GM21737 (cell line): ENCODE results near the gene MAGI1.
"Not testable (repeated sequence)": the region's sequence is repeated elsewhere in the genome, so short reads cannot be mapped to it uniquely, and the experiment has no call there.

Experiments
- ATAC-seq: cut with Tn5 transposase; IDR thresholded peaks from one replicate; pipeline ENCODE4 v1.9.1; 2021; ENCODE audit warnings: mild to moderate bottlenecking, moderate library complexity; ENCODE audit not compliant: unreplicated experiment

MAGI1 gene

DNA sequence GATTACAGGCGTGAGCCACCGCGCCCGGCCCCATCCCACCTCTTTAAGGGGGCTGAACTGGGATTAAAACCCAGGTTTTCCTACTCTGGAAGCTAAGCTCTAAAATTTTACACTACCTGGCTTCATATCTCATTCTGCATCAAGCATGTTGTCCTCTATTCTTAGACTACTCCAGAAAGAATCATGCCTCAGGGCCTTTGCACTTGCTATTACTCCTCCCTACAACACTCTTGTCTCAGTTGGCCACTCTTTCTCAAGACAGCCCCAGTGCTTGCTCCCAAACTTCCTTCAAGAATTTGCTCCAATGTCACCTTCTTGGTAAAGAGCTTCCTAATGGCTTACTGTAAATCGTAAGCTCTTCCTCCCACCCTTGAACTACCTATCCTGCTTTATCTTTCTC, 521.7 kb downstream of the MAGI1 start:
- ATAC-seq: no peak

DNA sequence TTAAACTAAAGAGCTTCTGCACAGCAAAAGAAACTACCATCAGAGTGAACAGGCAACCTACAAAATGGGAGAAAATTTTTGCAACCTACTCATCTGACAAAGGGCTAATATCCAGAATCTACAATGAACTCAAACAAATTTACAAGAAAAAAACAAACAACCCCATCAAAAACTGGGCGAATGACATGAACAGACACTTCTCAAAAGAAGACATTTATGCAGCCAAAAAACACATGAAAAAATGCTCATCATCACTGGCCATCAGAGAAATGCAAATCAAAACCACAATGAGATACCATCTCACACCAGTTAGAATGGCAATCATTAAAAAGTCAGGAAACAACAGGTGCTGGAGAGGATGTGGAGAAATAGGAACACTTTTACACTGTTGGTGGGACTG, 524.4 kb downstream of the MAGI1 start:
- ATAC-seq: not testable (repeated sequence)

DNA sequence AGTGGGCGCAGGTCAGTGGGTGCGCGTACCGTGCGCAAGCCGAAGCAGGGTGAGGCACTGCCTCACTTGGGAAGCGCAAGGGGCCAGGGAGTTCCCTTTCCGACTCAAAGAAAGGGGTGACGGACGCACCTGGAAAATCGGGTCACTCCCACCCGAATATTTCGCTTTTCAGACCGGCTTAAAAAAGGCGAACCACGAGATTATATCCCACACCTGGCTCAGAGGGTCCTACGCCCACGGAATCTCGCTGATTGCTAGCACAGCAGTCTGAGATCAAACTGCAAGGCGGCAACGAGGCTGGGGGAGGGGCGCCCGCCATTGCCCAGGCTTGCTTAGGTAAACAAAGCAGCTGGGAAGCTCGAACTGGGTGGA, 529.3 kb downstream of the MAGI1 start:
- ATAC-seq: not testable (repeated sequence)

DNA sequence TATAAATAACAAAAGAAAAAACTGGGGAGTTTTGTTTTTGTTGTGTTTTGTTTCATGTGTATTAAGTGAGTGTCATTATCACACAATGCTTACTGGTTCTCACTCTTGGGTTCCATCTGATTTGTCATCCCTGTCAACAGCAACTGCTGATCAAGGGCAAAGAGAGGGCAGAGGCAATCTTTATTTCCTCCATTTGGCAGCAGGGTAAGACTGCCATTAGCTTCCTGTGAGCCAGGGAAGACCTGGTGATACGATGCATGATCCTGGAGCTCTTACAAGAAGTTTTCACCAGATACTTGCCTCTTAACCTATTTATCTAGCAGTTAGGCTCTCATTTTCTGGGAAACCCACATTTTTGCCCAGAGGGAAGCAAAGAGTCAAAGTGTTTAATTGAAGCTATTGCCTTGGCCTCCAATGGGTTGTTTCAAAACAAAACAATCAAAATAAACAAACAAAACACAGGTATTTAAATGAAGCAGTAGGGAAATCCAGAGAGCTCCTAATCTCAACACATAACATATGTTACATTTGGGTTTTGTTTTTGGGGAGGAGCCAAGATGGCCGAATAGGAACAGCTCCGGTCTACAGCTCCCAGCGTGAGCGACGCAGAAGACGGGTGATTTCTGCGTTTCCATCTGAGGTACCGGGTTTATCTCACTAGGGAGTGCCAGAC, 529.8 kb downstream of the MAGI1 start:
- no peak for ATAC-seq

DNA sequence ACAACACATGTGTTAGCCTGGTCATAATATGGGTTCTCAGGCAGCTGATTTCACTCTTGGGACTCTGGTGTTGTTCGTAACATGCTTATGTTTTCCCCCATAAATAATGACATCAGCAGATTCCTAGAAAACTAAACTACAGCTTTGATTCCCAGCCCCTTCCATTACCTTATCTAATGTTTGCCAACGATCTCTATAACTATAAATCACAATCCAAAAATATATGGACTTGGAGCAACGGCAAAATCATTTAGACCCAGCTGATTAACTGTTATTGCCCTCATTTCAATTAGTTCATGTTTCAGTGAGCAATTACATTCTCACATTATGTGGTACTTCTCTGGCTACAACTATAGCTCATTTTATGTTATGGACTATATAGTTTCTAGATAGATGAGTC, 531.3 kb downstream of the MAGI1 start:
- ATAC-seq: no peak

DNA sequence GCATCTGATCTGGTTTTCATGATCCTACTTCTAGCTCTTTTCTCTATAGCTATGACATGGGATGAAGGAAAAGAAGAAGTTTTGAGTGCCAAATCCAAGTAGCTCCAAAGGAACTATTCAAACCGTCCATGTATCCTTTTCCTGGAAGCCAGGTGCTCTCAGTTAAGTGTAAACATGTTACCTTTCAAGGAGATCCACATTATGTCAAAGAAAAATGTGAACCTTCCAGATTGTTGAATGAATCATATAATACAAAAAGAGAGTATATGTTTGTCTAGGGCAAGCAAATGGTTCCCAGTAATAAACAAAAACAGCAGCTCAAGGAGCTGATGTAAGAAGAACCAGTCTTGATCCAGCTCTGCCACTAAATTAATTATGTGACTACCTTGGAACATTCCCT, 534.9 kb downstream of the MAGI1 start:
- no peak for ATAC-seq

DNA sequence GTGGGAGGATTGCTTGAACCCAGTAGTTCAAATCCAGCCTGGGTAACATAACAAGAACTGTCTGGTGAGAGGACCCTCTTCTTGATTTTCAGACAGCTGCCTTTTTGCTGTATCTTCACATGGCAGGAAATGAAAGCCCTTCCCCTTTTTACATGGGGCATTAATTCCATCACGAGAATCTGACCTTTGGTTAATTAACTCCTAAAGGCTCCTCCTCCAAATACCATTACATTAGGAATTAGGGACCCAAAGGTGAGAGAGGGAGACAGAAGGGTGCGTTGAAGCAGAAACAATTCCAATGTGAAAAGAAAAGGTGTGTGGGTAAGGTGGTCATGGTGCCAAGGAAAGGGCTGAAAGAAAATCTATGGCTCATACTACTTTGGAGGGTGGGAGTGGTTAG, 536.2 kb downstream of the MAGI1 start:
- no peak for ATAC-seq

DNA sequence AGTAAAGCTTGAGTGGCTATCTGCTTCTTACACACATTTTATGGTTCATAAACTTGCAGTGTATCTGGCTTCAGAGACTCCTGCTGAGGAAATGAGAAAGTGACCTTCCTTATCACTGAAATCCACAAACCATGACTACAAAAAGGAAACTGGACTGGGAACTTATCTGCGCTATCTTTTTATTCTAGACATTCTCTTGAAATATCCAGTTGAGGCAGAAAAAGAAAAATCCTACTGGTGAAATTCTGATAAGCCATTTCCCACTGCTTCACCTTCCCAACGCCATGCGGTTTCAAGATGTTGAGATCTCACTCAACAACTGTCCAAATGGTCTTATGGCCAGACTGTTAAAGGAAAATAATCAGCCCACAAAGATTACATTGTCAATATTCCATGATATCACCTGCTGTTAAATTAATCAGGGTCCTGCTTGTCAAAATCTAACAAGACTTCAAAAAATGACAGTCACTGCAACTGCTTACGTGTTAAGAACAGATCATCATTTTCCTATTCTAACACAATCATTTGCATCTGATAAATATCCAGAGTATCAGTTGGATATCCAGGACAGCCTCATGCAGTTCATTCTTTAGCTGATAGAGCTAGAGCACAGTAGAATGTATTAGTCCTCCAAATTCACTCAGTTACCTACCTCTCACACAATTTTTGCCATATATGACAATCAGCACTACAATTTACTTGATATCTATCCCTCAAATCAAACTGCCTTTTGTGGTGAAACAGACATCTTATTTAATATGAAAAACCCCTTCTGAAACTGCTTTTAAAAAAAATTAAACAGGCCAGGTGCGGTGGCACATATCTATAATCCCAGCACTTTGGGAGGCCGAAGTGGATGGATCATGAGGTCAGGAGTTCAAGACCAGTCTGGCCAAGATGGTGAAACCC, 538.1 kb downstream of the MAGI1 start:
- ATAC-seq: no peak

DNA sequence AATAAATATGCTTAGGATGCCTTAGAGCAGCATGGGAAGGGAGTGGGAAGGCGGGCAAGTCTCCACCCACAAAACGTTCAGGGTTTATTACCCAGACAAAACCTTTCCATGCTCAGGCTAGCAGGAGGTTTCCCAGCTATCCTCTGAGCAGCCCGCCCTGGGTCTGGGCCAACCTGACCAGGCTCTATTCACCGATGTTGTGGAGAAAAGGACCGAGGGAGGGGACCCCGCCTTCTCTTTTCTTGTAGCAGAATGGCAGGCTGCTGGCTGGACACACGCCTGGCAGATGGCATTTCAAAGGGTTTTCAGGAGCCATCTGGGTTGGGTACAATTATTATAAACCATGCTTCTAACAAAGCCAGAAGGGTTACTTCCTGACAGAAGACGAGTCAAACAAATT, 540.9 kb downstream of the MAGI1 start:
- ATAC-seq: no peak

DNA sequence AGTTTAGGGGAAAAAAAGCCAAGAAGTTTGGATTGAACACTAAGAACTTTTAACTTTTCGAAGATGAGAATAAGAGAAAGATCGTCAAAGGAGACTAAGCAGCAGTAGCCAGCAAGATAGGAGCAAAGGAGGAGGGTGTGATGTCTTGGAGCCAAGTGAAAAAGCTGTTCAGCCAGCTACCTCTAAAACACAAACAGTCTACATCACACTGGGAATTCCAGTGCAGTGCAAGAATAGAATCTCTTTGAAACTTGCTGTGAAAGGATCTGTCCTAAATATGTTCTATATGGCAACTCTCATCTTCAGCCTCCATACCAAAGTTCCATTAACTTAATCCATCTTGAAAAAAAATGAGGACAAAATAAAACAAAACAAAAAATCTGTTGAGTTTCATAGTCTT, 541.5 kb downstream of the MAGI1 start:
- ATAC-seq: no peak

DNA sequence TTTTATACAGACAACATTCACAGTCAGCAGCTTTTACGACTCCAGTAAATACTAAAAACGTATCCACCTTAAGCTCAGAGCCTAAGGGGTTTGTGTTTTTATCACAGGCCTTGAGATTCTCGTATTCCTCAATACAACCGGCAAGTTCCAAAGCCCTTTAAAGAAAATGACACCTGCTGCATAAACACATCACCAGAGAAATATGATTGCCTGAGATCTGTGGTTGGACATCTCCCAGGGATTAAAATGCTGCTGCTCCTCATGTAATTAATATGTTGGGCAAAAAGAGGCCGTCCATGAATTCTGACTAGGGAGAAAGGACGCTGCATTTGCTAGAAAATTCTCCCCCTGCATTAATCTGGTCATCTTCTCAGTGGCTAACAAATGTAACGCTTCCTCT, 544.8 kb downstream of the MAGI1 start:
- no peak for ATAC-seq

DNA sequence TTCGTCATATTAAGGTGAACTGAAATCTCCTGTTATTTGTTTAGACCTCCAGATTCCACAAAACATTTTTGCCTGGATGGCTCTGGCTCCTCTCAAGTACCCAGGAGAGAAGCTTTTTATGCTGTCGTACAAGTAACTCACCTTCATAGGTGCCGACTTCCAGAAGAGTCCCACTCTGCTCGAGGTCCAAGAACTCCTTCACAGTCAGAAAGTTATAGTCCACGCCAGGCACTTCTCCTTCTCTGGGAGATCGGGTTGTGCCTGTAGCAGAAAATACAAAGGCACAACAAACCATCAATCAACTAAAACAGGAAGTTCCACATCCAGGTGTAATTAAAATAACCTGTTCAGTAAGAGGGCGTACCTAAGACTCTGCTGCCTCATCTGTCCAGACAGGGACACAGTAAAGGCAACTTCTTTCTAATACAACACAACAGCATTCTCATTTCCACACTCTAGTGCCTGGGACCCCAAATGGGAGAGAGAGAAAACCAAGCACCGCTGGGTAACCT, 545.3 kb downstream of the MAGI1 start:
- ATAC-seq: no peak

DNA sequence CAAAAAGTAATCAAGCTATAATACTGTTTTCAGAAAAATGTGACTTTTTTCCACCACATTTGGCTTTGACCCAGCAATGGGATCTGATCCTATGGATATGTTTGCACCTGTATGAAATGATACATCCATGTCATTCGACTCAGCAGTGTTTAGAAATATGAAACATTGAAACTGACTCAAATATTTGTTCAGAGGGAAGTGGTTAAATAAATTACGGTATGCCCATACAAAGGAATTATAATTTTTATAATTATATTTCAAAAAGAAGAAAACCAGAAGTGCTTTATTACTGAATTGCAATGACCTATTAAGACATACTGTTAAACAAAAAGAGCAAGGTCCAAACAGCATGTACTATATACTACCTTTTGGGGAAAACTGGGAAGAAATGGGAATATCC, 546.5 kb downstream of the MAGI1 start:
- ATAC-seq: no peak

DNA sequence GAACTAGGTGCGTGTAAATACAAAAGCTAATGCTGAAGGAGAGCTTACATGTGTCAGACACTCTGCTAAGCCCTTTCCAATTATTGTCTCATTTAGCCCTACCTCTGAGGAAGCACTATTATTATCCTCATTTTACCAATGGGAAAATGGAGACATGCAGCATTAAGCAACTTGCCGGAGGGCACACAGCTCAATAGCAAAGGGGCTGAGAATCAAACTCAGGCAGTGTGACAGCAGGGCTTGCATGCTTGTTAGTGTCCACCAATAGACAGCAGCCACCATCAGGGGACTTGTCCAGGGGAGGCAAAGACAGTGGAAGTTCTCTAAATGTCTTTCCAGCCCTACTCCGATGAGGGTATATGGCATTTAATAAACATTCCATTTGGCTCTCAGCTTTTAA, 548.6 kb downstream of the MAGI1 start:
- ATAC-seq: no peak

DNA sequence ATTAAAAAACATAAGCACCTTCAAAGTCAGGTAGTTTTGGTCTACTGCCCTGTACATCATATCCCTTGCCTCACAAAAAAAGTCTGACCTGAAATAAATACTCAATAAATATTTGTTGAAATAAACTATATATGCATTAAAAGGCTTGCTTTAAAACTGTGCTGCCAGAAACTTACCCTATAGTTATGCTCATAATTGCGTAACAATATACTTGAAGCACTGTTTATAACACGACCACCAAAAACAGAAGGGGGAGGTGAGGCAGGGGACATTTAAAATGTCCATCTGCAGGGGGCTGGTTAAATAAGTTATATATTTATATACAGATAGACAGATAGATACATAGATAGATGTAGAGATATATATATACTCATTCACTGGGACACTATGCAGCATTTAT, 549.5 kb downstream of the MAGI1 start:
- ATAC-seq: no peak

DNA sequence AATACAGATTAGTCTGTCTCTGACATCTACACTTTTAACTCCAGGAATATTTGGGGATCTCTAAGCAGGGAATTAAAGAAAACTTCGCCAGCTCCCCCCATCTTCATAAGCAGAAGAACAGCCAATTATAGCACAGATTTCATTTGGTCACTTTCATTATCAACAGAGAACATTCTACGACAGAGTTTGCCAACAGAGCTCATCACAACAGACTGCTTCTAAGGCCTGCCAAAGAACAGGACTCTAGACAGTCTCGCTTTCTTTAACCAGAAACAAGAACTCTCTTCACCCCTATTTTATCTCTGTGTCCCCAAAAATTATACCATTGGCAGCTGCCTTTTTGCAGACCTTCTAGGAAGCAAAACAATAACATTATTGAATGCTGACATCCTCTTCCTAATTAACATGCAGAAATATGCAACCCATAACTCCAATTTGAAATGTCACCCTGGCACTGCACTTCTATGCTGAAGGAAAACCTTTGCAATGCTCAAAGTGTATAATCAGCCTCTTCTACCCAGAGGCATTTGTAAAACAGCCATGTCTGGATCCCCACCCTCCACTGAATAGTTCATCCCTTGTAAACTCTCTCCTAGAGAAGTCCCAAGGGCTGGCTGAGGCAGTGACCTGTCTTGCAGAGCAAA, 552.8 kb downstream of the MAGI1 start:
- no peak for ATAC-seq

DNA sequence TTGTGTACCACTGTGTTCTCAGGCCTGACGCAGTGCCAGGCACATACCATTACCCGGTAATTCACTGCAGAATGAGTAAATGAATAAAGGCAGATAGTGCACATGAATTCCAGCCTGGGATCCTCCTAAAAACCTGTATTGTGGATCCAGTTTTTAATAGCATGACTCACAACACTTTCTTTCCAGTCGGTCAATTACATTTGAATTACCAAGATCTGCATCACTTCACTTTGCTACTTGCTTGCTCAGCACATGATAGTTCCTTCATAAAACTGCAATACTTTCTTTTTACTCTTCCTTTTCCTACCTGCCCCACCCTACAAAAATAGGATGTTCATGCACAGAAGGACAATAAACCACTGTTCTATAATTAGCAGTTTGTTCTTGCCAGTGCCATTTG, 553.8 kb downstream of the MAGI1 start:
- no peak for ATAC-seq

DNA sequence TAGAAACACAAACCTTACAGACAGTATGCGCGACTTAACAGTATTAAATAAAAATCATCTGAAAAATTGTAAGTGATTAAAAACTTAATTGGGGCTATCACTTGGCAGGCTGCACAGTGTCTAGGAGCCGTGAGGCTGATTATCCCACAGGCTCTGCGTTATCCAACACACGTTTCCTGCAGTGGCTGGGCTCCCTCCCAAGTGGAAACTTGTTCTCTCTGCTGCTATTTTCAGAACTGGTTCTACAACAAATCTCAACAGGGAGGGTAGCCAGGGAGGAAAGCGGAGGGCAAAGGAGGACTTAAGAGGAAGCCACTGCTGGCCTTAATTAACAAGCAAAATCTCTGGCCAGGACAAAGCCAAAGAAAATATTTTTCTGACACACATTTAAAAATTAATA, 555.2 kb downstream of the MAGI1 start:
- ATAC-seq: no peak

DNA sequence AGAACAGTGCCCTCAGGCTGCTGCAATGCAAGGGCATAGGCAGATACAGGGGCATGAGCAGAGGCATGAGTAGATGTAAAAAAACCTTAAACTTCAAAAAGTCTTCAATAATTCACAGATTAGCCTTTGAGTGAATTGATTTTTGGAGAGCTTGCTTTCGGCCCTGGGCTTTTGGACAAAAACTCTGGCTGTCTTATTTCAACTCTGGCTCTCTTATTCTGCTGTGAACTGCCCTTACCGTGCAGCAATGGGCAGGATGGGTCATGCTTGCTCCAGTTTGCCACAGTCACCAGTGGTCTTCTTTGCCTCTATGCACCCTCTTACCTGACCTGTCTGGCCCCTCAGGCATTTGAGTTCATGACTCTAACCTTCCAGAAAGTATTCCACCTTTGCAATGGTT, 555.7 kb downstream of the MAGI1 start:
- ATAC-seq: no peak

DNA sequence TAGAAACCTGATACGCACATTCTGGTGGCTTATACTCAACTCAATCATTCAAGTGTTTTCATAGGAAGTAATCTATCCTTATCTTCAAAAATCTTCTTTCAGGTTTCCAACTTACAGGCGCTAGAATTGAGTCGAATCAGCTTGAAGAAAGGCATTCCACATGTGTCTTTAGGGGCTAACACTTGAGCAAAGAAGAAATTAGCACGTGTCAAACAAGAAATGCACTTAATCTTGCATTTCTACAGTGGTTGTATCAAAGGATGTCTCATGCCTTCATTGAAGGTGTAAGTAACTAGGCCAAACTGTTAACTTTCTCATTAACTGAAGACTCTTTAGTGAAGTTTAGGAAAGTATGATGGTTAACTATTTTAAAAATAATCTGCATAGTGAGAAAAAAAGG, 557.6 kb downstream of the MAGI1 start:
- no peak for ATAC-seq

DNA sequence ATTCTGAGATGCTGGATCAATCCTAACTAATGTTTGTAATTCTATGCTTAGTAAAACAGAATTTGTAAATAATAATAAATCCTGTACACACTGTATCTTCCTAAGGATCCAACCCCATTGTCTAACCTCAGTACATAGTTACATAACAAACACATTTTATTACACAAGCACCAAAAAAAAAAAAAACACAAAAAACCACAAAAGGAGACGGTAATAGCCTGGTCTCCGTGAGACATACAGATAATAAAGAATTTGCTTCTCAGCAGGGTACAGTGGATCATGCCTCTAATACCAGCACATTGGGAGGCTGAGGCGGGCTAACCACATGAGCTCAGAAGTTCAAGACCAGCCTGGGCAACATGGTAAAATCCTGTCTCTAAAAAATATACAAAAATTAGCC, 558.7 kb downstream of the MAGI1 start:
- ATAC-seq: no peak
